ACC112 (cell line): ENCODE data around the gene HAO1.
"Not testable (repeated sequence)": the region's sequence is repeated elsewhere in the genome, so short reads cannot be mapped to it uniquely, and the experiment has no call there.

Experiments
- H2AFZ ChIP-seq: fragments of 200-600 bp; sonication (generic); one replicate; pipeline ENCODE4 v1.6.0; 2017; ENCODE audit warnings: antibody characterized with exemption, low read length; ENCODE audit not compliant: unreplicated experiment
- H3K27ac ChIP-seq: fragments of 200-600 bp; sonication (generic); 2 replicates; pipeline ENCODE4 v1.5.1; 2014; ENCODE audit warnings: low read depth, mild to moderate bottlenecking, antibody characterized with exemption, low read length, moderate library complexity
- H3K27me3 ChIP-seq: fragments of 200-600 bp; sonication (generic); 2 replicates; pipeline ENCODE4 v1.6.1; 2014; ENCODE audit warnings: mild to moderate bottlenecking, antibody characterized with exemption, low read length, moderate library complexity, mixed read lengths; ENCODE audit not compliant: insufficient read depth
- H3K36me3 ChIP-seq: fragments of 200-600 bp; sonication (generic); 2 replicates; pipeline ENCODE4 v1.6.1; 2016; ENCODE audit warnings: mild to moderate bottlenecking, antibody characterized with exemption, low read length, moderate library complexity, mixed read lengths; ENCODE audit not compliant: insufficient read depth
- H3K4me1 ChIP-seq: fragments of 200-600 bp; sonication (generic); one replicate; pipeline ENCODE4 v1.6.1; 2016; ENCODE audit warnings: low read length, mixed read lengths; ENCODE audit not compliant: insufficient read depth, unreplicated experiment, control insufficient read depth
- H3K4me3 ChIP-seq: fragments of 200-600 bp; sonication (generic); 2 replicates; pipeline ENCODE4 v1.5.1; 2014; ENCODE audit warnings: mild to moderate bottlenecking, low read depth, low read length
- H3K79me2 ChIP-seq: fragments of 200-600 bp; sonication (generic); one replicate; pipeline ENCODE4 v1.6.0; 2016; ENCODE audit warnings: low read length; ENCODE audit not compliant: control insufficient read depth, unreplicated experiment, insufficient read depth

The HAO1 gene

GRCh38 chr20:7834441-7834840 is 105.8 kb downstream of the HAO1 start:
- H3K27ac ChIP-seq, H3K79me2 ChIP-seq, H3K36me3 ChIP-seq, H3K27me3 ChIP-seq, H2AFZ ChIP-seq, H3K4me3 ChIP-seq, H3K4me1 ChIP-seq: not testable (repeated sequence)
